GM21381 (cell line): ENCODE measurements around the gene NSF.
"Not testable (repeated sequence)": the region's sequence is repeated elsewhere in the genome, so short reads cannot be mapped to it uniquely, and the experiment has no call there.

Source experiments
- ATAC-seq: cut with Tn5 transposase; IDR thresholded peaks from one replicate; pipeline ENCODE4 v1.9.1; 2021; ENCODE audit warnings: mild to moderate bottlenecking, moderate library complexity; ENCODE audit not compliant: unreplicated experiment

Gene NSF

GRCh38 chr17:46627452-46627851 is 37.0 kb downstream of the NSF start:
- not testable (repeated sequence) for ATAC-seq

- ATAC-seq, result not testable (repeated sequence)
Measured at GRCh38 chr17:46628753-46629436, 38.4 kb downstream of the NSF start.

DNA sequence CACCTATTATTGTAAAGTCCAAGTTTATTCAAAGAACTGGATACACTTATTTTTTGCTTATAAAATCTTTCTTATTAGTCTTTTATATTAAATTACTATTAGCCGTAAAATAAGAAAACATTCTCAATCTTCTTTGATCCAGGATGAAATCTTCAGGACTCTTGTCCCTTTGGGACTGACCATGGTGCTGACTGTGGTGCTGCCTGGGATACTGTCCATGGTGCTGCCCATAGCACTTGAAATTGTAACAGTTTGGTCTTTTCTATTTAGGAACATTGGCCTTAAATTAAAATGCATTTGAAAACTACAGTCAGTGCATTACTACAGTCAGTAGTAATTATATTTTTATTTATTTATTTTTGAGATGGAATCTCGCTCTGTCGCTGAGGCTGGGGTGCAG is 41.7 kb downstream of the NSF start:
- not testable (repeated sequence) for ATAC-seq

DNA sequence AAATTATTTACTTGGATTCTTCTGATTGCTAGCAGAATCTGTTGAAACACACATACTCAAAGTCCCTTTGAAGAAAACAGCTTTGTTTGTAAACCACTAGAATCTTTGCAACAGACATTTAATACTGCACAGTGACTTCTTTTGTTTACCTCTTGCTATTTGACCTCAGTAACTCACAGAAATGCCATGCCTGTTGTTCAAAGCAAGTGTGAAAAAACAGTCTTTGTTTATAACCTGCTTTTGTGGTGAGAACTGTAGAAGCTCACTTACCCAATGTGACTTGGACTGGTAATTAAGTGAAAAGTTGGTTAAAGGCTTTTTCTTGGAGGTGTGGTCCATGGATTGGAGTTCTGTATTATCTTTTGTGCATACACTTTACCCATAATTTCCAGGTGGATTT is 44.4 kb downstream of the NSF start:
- ATAC-seq, result not testable (repeated sequence)

DNA sequence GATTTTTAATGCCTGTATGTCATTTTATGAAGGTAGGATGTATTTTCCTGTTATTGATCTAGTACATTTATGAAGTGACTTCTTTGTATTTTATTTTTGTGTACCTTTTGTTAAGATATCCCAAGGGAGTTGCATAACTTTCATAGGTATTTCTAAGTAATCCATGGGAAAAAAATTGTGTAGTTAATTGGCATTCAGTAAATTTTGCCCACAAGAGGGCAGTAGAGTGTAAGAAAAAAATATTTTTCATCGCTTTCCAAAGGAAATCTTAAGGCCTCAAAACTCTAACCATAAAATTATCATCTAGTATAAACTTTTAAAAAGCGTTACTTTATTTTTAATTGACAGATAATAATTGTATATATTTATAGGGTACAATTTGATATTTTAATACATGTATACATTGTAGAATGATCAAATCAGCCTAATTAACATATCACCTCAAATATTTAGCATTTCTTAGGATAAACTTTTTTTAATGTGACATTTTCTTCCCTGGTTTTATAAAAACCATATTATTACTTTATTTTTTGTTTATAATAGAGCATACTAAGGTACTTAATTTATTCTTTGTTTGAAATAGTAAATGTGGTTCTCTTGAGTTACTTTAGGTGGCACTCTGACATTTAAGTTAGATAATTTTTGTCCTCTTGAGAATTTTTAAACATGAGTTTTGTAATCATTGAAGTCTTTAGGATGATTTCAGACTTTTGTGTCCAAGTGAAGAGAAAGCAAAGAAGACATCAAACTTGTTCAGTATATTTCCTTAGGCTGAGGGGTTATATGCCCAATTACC is 51.6 kb downstream of the NSF start:
- not testable (repeated sequence) for ATAC-seq

GRCh38 chr17:46647251-46647650 is 56.8 kb downstream of the NSF start:
- not testable (repeated sequence) for ATAC-seq

- ATAC-seq, result not testable (repeated sequence)
Measured at GRCh38 chr17:46647688-46648278, 57.3 kb downstream of the NSF start.

- ATAC-seq, result not testable (repeated sequence)
Measured at GRCh38 chr17:46649246-46649645, 58.8 kb downstream of the NSF start.

DNA sequence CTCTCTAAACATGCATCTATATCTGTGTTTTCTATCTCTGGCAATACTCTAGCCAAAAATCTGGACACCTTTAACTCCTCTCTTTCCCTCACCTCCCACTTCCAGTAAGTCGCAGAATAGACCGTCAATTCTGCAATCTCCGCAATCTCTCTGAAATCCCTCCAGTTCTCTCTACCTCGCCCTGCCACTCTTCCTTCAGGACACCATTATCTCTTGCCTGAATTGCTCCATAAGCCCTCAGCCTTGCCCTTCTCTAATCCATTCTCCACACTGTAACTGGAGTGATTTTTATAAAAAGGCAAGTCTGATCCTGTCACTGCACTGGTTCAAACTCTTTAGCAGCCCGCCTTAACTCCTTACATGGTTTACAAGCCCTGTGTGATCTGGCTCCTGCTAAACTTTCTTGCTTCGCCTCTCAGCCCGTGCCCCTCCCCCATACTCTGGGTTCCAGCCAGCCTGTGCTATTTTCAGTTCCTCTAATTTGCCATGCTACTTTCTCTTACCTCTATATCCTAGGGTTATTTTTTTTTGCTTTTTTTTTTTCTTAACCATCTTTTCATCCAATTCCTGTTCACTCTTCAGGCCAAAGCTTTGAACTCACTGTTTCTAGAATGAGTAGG is 61.7 kb downstream of the NSF start:
- not testable (repeated sequence) for ATAC-seq

DNA sequence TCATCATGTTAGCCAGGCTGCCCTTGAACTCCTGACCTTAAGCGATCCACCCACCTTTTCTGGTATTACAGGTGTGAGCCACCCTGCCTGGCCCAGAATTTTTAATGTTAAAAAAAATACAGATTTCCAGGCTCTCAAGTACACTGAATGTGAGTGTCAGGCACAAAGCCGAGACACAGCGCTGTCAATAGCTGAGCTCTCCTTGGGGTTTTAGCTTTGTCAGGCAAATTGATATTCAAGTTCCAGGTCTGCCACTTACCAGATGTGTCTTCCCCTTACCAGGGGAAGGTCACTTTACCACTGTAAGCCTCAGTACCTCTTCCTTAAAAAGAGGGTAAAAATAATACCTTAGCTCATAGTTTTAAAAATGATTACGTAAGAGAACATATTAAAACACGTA is 67.8 kb downstream of the NSF start:
- ATAC-seq, result not testable (repeated sequence)

- not testable (repeated sequence) for ATAC-seq
Measured at GRCh38 chr17:46659702-46660101, 69.2 kb downstream of the NSF start.

- not testable (repeated sequence) for ATAC-seq
Measured at GRCh38 chr17:46663123-46663522, 72.7 kb downstream of the NSF start.

DNA sequence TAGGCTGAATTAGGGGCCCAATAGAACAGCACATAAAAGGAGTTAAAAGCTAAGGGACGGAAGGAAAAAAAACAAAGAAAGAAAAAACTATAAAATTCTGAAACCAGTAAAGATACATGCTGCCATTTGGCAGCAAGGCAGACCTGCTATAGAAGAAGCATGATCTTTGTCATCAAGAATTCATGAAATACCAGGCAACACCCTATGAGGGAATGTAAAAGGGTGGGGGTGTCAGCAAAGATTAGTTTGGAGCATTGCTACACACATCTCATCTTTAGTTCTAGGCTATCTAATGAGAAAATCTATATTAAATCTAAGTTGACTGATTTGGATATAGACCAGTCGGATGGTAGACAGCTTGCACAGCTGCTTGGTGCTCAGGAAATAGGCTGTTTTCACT is 73.1 kb downstream of the NSF start:
- ATAC-seq, result not testable (repeated sequence)

DNA sequence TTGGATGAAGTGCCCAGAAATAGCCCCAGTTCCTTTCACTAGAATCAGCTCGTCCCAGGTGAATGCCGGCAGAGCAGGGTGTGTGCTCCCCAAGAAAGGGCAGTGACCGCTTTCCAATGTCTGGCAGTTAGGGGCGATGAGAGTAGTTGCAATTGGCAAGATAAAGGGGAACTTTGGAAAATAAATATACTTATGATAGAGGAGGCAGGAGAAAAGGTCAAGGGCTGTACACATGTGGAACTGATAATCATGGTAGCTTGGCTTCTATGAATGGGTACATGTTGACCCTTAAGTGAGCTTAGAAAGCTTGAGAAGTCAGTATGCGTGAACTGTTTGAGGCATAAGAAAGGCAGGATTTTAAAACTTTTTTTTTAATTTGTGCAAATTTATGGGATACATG is 75.5 kb downstream of the NSF start:
- not testable (repeated sequence) for ATAC-seq

GRCh38 chr17:46670789-46671188 is 80.3 kb downstream of the NSF start:
- ATAC-seq, result not testable (repeated sequence)

GRCh38 chr17:46672777-46673176 is 82.3 kb downstream of the NSF start:
- ATAC-seq, result not testable (repeated sequence)

GRCh38 chr17:46677819-46678218 is 87.3 kb downstream of the NSF start:
- not testable (repeated sequence) for ATAC-seq

DNA sequence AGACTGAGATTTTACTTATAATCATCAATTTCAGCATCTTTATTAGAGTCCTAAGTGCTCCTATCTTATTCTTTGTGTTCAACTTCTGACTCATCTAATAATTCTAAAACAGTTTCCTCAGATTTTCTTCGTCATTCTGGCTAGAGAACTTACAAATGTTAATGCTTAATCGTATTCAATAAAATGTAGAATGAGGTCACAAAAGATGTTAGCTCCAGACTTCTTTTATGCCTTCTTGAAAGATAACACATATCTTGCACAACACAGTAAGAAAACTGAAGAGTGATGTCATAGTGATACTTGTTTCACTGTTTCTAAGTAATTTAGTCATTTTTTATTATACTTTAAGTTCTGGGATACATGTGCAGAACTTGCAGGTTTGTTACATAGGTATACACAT is 93.2 kb downstream of the NSF start:
- ATAC-seq, result not testable (repeated sequence)

DNA sequence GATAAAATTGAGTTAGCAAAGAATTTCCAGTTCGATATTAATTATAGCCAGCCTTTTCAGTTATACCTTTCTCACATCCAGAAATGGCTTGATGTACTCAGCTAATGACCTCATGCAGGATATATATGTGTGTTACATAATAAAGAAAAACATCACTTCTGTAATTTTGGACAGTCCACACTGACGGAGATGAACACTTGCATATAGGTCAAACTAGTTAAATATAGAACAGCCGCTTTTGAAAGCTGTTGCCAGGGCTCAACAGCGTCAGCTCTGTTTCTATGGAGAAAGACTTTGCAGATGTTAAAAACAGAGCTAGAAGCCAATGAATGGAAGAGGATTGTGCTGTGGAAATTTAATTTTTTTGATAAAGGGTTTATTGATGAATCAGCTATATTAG is 94.8 kb downstream of the NSF start:
- ATAC-seq, result not testable (repeated sequence)

DNA sequence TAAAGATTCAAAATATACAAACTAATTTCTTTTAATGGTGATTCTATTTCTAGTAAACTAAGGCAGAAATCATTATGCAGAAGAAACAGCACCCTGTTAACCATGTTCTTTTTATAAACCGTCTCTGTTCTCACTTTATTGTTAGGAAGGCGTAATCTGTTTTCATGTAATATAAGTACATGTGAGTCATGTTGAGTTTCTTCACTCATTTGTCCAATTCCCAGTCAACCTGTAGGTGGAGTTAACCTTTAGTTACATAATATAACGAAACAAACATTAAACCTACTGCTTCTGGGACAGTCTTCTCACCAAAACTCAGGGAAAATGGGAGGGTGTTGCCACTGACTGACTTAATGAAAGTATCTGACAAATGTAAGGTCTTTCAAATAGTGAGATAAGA is 101.7 kb downstream of the NSF start:
- ATAC-seq, result not testable (repeated sequence)

- ATAC-seq, result not testable (repeated sequence)
Measured at GRCh38 chr17:46693283-46693682, 102.8 kb downstream of the NSF start.
